ENCODE data around the gene PGM5.
"Not testable (repeated sequence)": the region's sequence is repeated elsewhere in the genome, so short reads cannot be mapped to it uniquely, and the experiment has no call there.

GRCh38 chr9:68335935-68336334, 20.5 kb upstream of the PGM5 start:
- TF ChIP-seq EZH2phosphoT487 (IDR thresholded peaks at IDR 0.05; ENCODE audit: insufficient read depth, low read depth); EZH2 (IDR thresholded peaks at IDR 0.05; ENCODE audit: insufficient read depth, poor library complexity, severe bottlenecking): not testable (repeated sequence)
